ENCODE results near the gene CBL.
A peak's percentile ranks its signal among the peaks of the same experiment; 100 is the strongest.

Gene CBL

DNA sequence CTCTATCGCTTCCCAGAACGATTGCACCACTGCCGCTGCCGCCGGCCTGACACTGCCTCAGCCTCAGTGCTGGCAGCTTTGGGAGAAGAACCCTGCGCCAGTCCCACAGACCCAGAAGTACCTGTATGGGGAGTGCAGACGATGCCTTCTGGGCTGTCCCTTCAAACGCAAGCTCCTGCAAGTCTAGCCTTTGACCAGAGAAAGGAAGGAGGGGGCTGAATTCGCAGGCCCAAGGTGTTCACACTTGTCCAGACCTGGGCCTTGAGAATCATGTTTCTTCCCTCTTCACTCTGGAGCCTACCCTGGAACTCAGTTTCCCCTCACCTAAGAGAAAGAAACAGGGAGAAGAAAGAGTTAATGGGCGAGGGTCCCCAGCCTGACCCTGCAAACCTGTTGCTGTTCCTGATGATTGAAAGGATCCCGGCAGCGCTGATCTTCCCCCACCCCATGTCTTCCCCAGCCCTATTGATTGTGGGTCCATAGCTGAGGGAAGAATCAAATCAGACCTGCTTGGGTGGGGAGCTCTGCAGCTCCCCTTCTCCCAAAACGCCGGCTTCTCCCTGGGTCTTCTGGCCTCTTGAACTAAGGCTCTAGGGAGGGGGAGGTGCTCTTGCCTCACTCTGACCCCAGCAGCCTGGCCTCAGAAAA lies 111.6 kb downstream of the CBL start:
- H3K4me3 ChIP-seq (ENCODE audit: low read length), result peak overlapping the region; percentile 58
- peaks cover 68% of the 10 kb centered on the region for H3K27me3 ChIP-seq (ENCODE audit: insufficient read depth, low read length)
- H3K36me3 ChIP-seq (ENCODE audit: insufficient read depth, low read depth, low read length), result no peaks in the 10 kb centered on the region
- no peaks in the 10 kb centered on the region for H3K9me3 ChIP-seq (ENCODE audit: insufficient read depth, low read depth, low read length)
- no peak overlapping the region for H3K27ac ChIP-seq (ENCODE audit: low read length)
- peaks cover 29% of the 10 kb centered on the region for H3K4me1 ChIP-seq (ENCODE audit: insufficient read depth, low read length)
- H3K9ac ChIP-seq (ENCODE audit: low read depth, low read length), result no peak overlapping the region

- Histone ChIP-seq H3K27me3 (ENCODE audit: insufficient read depth, low read length) (peaks cover 68% of the 10 kb centered on the region), H3K36me3 (ENCODE audit: insufficient read depth, low read depth, low read length) (no peaks in the 10 kb centered on the region), H3K9me3 (ENCODE audit: insufficient read depth, low read depth, low read length) (no peaks in the 10 kb centered on the region), H3K9ac (ENCODE audit: low read depth, low read length) (no peak overlapping the region), H3K4me1 (ENCODE audit: insufficient read depth, low read length) (peaks cover 29% of the 10 kb centered on the region), H3K4me3 (ENCODE audit: low read length) (no peak overlapping the region), H3K27ac (ENCODE audit: low read length) (no peak overlapping the region)
Measured at GRCh38 chr11:119318240-119319135, 112.3 kb downstream of the CBL start.

DNA sequence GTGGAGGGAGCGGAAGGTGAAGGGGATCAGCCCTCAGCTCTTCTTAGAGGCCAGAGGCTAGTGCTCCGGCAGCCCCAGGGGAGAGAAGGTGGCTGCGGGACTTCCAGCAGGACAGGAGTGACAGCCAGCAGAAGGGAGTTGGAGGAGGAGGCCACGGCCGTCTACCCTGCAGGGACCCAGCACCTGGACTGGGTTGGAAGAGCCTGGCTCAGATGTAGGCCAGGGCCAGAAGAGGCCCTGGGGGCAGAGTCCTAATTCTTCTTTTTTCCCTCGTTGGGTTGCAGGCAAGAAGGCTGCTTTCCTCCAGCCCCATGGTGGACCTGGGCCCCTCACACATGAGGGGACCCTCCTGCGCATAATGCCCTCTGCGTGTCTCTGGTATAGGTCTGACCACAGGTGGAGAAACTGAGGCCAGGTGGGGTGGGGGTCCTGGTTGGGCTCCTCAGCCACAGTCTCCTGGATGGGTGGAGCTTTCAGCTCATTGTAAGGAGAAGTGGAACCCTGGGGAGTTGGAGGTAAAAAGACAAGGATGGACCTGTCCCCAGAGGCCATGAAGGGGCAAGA lies 113.1 kb downstream of the CBL start:
- Histone ChIP-seq H3K4me1 (ENCODE audit: insufficient read depth, low read length) (peaks cover 29% of the 10 kb centered on the region), H3K4me3 (ENCODE audit: low read length) (no peak overlapping the region), H3K36me3 (ENCODE audit: insufficient read depth, low read depth, low read length) (no peaks in the 10 kb centered on the region), H3K9ac (ENCODE audit: low read depth, low read length) (no peak overlapping the region), H3K9me3 (ENCODE audit: insufficient read depth, low read depth, low read length) (no peaks in the 10 kb centered on the region), H3K27me3 (ENCODE audit: insufficient read depth, low read length) (peaks cover 66% of the 10 kb centered on the region), H3K27ac (ENCODE audit: low read length) (no peak overlapping the region)

- Histone ChIP-seq H3K27ac (ENCODE audit: low read length) (no peak overlapping the region), H3K9me3 (ENCODE audit: insufficient read depth, low read depth, low read length) (no peaks in the 10 kb centered on the region), H3K27me3 (ENCODE audit: insufficient read depth, low read length) (peaks cover 61% of the 10 kb centered on the region), H3K4me1 (ENCODE audit: insufficient read depth, low read length) (peaks cover 29% of the 10 kb centered on the region), H3K9ac (ENCODE audit: low read depth, low read length) (peak overlapping the region; percentile 35; the same call in 1 of the 2 replicates), H3K4me3 (ENCODE audit: low read length) (no peak overlapping the region; the same call in 1 of the 2 replicates), H3K36me3 (ENCODE audit: insufficient read depth, low read depth, low read length) (no peaks in the 10 kb centered on the region)
Measured at GRCh38 chr11:119319700-119320239, 113.6 kb downstream of the CBL start.

GRCh38 chr11:119320240-119320775 lies 114.2 kb downstream of the CBL start:
- Histone ChIP-seq H3K9ac (ENCODE audit: low read depth, low read length) (peak overlapping the region; percentile 77; the same call in 1 of the 2 replicates), H3K4me1 (ENCODE audit: insufficient read depth, low read length) (peaks cover 29% of the 10 kb centered on the region), H3K27ac (ENCODE audit: low read length) (no peak overlapping the region), H3K4me3 (ENCODE audit: low read length) (peak overlapping the region; percentile 71), H3K36me3 (ENCODE audit: insufficient read depth, low read depth, low read length) (no peaks in the 10 kb centered on the region), H3K27me3 (ENCODE audit: insufficient read depth, low read length) (peaks cover 55% of the 10 kb centered on the region), H3K9me3 (ENCODE audit: insufficient read depth, low read depth, low read length) (no peaks in the 10 kb centered on the region)

GRCh38 chr11:119320776-119321524 lies 114.8 kb downstream of the CBL start:
- Histone ChIP-seq H3K9me3 (ENCODE audit: insufficient read depth, low read depth, low read length) (no peaks in the 10 kb centered on the region), H3K9ac (ENCODE audit: low read depth, low read length) (peak overlapping the region; percentile 77; the same call in 1 of the 2 replicates), H3K4me3 (ENCODE audit: low read length) (peak overlapping the region; percentile 71), H3K27ac (ENCODE audit: low read length) (peak overlapping the region; percentile 61), H3K36me3 (ENCODE audit: insufficient read depth, low read depth, low read length) (no peaks in the 10 kb centered on the region), H3K27me3 (ENCODE audit: insufficient read depth, low read length) (peaks cover 49% of the 10 kb centered on the region), H3K4me1 (ENCODE audit: insufficient read depth, low read length) (peaks cover 29% of the 10 kb centered on the region)

GRCh38 chr11:119322360-119322739 lies 116.2 kb downstream of the CBL start:
- no peaks in the 10 kb centered on the region for H3K9me3 ChIP-seq (ENCODE audit: insufficient read depth, low read depth, low read length)
- H3K27me3 ChIP-seq (ENCODE audit: insufficient read depth, low read length), result peaks cover 36% of the 10 kb centered on the region
- H3K4me1 ChIP-seq (ENCODE audit: insufficient read depth, low read length), result peaks cover 28% of the 10 kb centered on the region
- H3K27ac ChIP-seq (ENCODE audit: low read length), result no peak overlapping the region
- no peak overlapping the region for H3K4me3 ChIP-seq (ENCODE audit: low read length)
- H3K9ac ChIP-seq (ENCODE audit: low read depth, low read length), result no peak overlapping the region
- no peaks in the 10 kb centered on the region for H3K36me3 ChIP-seq (ENCODE audit: insufficient read depth, low read depth, low read length)

- Histone ChIP-seq H3K9ac (ENCODE audit: low read depth, low read length) (no peak overlapping the region), H3K27me3 (ENCODE audit: insufficient read depth, low read length) (peaks cover 30% of the 10 kb centered on the region; the same call in 1 of the 2 replicates), H3K36me3 (ENCODE audit: insufficient read depth, low read depth, low read length) (no peaks in the 10 kb centered on the region), H3K27ac (ENCODE audit: low read length) (no peak overlapping the region), H3K4me1 (ENCODE audit: insufficient read depth, low read length) (peaks cover 22% of the 10 kb centered on the region), H3K9me3 (ENCODE audit: insufficient read depth, low read depth, low read length) (no peaks in the 10 kb centered on the region), H3K4me3 (ENCODE audit: low read length) (no peak overlapping the region)
Measured at GRCh38 chr11:119322921-119323531, 116.9 kb downstream of the CBL start.

DNA sequence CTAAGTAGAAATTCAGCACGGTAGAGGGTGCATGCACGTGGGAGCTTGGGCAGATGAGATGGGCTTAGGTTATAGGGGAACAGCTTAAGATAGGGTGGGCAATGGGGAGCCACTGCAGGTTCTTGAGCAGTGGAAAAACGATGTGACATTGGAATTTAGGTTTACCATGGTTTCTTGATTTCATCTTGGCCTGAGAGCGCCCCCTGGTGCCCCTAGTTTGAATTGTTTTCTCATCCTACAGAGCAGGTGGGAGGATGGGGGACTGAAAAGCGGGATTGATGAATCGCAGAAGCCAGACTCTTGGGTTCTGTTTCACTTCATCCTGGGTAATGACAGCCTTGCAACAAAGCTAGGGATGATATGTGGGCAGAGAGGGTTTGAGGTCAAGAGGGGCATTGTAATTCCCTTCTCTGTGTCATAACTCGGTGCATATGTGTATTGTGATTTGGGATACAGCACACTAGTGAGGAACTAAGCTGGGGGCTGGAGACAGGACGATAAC lies 117.4 kb downstream of the CBL start:
- Histone ChIP-seq H3K9ac (ENCODE audit: low read depth, low read length) (no peak overlapping the region), H3K27ac (ENCODE audit: low read length) (no peak overlapping the region), H3K9me3 (ENCODE audit: insufficient read depth, low read depth, low read length) (no peaks in the 10 kb centered on the region), H3K4me1 (ENCODE audit: insufficient read depth, low read length) (peaks cover 18% of the 10 kb centered on the region), H3K36me3 (ENCODE audit: insufficient read depth, low read depth, low read length) (no peaks in the 10 kb centered on the region), H3K27me3 (ENCODE audit: insufficient read depth, low read length) (peaks cover 24% of the 10 kb centered on the region; the same call in 1 of the 2 replicates), H3K4me3 (ENCODE audit: low read length) (no peak overlapping the region)

DNA sequence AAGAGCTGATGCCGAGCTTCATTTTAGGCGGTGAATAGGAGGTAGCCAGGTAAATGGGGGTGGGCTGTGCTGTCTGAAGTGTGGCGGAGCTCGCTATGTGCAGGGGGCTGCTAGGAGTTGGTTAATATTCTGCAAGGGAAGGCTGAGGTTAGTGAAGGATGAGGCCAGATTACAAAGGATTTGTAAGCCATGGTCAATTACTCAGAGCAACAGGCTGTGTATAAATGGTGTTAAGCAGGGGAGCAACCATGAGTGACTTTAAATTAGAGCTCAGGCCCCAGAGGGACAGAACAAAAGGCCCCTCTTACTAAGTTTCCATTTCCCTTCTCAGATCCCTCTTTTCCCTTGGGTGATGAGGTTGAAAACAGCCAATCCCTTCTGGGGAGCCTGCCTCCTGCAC lies 118.0 kb downstream of the CBL start:
- H3K27ac ChIP-seq (ENCODE audit: low read length), result no peak overlapping the region
- H3K36me3 ChIP-seq (ENCODE audit: insufficient read depth, low read depth, low read length), result no peaks in the 10 kb centered on the region
- no peak overlapping the region for H3K4me3 ChIP-seq (ENCODE audit: low read length)
- H3K4me1 ChIP-seq (ENCODE audit: insufficient read depth, low read length), result peaks cover 12% of the 10 kb centered on the region; the same call in 1 of the 2 replicates
- H3K9me3 ChIP-seq (ENCODE audit: insufficient read depth, low read depth, low read length), result no peaks in the 10 kb centered on the region
- H3K9ac ChIP-seq (ENCODE audit: low read depth, low read length), result no peak overlapping the region
- H3K27me3 ChIP-seq (ENCODE audit: insufficient read depth, low read length), result peaks cover 18% of the 10 kb centered on the region; the same call in 1 of the 2 replicates
